ENCODE results near the gene TBX21.

The TBX21 gene

GRCh38 chr17:47717261-47717697 lies 15.8 kb upstream of the TBX21 start:
- peak; percentile 37 for TF ChIP-seq CTCF (IDR thresholded peaks at IDR 0.05; ENCODE audit: extremely low read depth, missing control alignments)
- DNase-seq (ENCODE audit: low spot score): no peak

- DNase-seq (ENCODE audit: low spot score): no peak
- no peak for TF ChIP-seq CTCF (IDR thresholded peaks at IDR 0.05; ENCODE audit: extremely low read depth, missing control alignments)
Observed at GRCh38 chr17:47717979-47718621, 14.9 kb upstream of the TBX21 start.

GRCh38 chr17:47718634-47719405 lies 14.2 kb upstream of the TBX21 start:
- DNase-seq (ENCODE audit: low spot score): no peak
- TF ChIP-seq CTCF (IDR thresholded peaks at IDR 0.05; ENCODE audit: extremely low read depth, missing control alignments): no peak

- TF ChIP-seq CTCF (IDR thresholded peaks at IDR 0.05; ENCODE audit: extremely low read depth, missing control alignments): no peak
- DNase-seq (ENCODE audit: low spot score): no peak
Observed at GRCh38 chr17:47719411-47720152, 13.5 kb upstream of the TBX21 start.

- no peak for TF ChIP-seq CTCF (IDR thresholded peaks at IDR 0.05; ENCODE audit: extremely low read depth, missing control alignments)
- no peak for DNase-seq (ENCODE audit: low spot score)
Observed at GRCh38 chr17:47720196-47720595, 12.8 kb upstream of the TBX21 start.

- TF ChIP-seq CTCF (IDR thresholded peaks at IDR 0.05; ENCODE audit: extremely low read depth, missing control alignments): no peak
- DNase-seq (ENCODE audit: low spot score): peak; percentile 61
Observed at GRCh38 chr17:47720754-47721533, 12.1 kb upstream of the TBX21 start.

All from GM20000 (cell line).